A673 (cell line): Measurements from ENCODE around the gene SRPRA. TPM values are rescaled to one million over a fixed set of nuclear protein-coding genes. Genes with fewer than 3 reads are reported as not detected.

ENCODE experiments used
- BruUV-seq: library from RNA; stranded (reverse); fragments of 400-500 nt; replicated peaks from 2 replicates; lab custom pipeline; 2021; lab: Mats Ljungman, UMichigan
- CTCF ChIA-PET: fragments of 300-600 bp; sonication (Branson Sonifier 250); formaldehyde crosslinking; loops from one replicate; lab custom pipeline; 2022; ENCODE audit warnings: antibody characterized with exemption; lab: Charles Lee
- POLR2A ChIA-PET: fragments of 300-600 bp; sonication (Branson Sonifier 250); formaldehyde crosslinking; loops from one replicate; lab custom pipeline; 2022; ENCODE audit warnings: antibody characterized with exemption; ENCODE audit not compliant: low non-redundant PET; lab: Charles Lee
- DNase-seq: peaks from one replicate; pipeline ENCODE4 v3.0.0-alpha.2; 2015; ENCODE audit warnings: low spot score
- H3K27ac ChIP-seq: fragments of 200-600 bp; sonication (generic); 2 replicates; pipeline ENCODE4 v1.5.1; 2016; ENCODE audit warnings: mixed run types, low read depth, mild to moderate bottlenecking, mixed read lengths, antibody characterized with exemption, low read length; ENCODE audit not compliant: poor library complexity, severe bottlenecking
- H3K27me3 ChIP-seq: fragments of 200-600 bp; sonication (generic); replicated peaks from 2 replicates; pipeline ENCODE4 v1.6.1; 2017; ENCODE audit warnings: mixed run types, low read depth, mild to moderate bottlenecking, mixed read lengths, antibody characterized with exemption, low read length; ENCODE audit not compliant: insufficient read depth, poor library complexity
- H3K36me3 ChIP-seq: fragments of 200-600 bp; sonication (generic); 2 replicates; pipeline ENCODE4 v1.6.1; 2016; ENCODE audit warnings: mixed run types, mild to moderate bottlenecking, mixed read lengths, antibody characterized with exemption, low read length; ENCODE audit not compliant: insufficient read depth, poor library complexity, severe bottlenecking
- H3K4me1 ChIP-seq: fragments of 200-600 bp; sonication (generic); 2 replicates; pipeline ENCODE4 v1.6.1; 2017; ENCODE audit warnings: mixed run types, mild to moderate bottlenecking, mixed read lengths, antibody characterized with exemption, low read length; ENCODE audit not compliant: insufficient read depth, poor library complexity, severe bottlenecking
- H3K4me3 ChIP-seq: fragments of 200-600 bp; sonication (generic); 2 replicates; pipeline ENCODE4 v1.5.1; 2016; ENCODE audit warnings: low read depth, mixed run types, mild to moderate bottlenecking, mixed read lengths, low read length; ENCODE audit not compliant: poor library complexity, severe bottlenecking
- H3K9me3 ChIP-seq: fragments of 200-600 bp; sonication (generic); 2 replicates; pipeline ENCODE4 v1.6.1; 2016; ENCODE audit warnings: mixed run types, low read depth, mild to moderate bottlenecking, mixed read lengths, antibody characterized with exemption, low read length; ENCODE audit not compliant: poor library complexity, severe bottlenecking
- CTCF ChIP-seq: fragments of 300-800, 200-600 bp; sonication (generic); conservative IDR thresholded peaks from 2 replicates; pipeline ENCODE4 v1.5.1; 2017; ENCODE audit warnings: low read depth, mild to moderate bottlenecking, antibody characterized with exemption, low read length, moderate library complexity, mixed read lengths
- EZH2 ChIP-seq: fragments of 200-600 bp; sonication (generic); IDR thresholded peaks from 2 replicates; pipeline ENCODE4 v1.6.1; 2017; ENCODE audit warnings: borderline replicate concordance, low read depth, mild to moderate bottlenecking, mixed read lengths, antibody characterized with exemption, low read length; ENCODE audit not compliant: poor library complexity, severe bottlenecking
- intact Hi-C: fragments of 100-400 bp; cut with micrococcal nuclease; formaldehyde crosslinking; loops from one replicate; pipeline ENCODE4 v1.10.0; 2022; ENCODE audit not compliant: unreplicated experiment
- total RNA-seq: library from RNA; stranded (reverse); gene quantifications from 2 replicates; pipeline ENCODE4 v1.2.3, GENCODE V29; 2021

The SRPRA gene
- total RNA-seq, 1 experiment from 2014 or later, result 136 TPM

- H3K4me3 ChIP-seq, result no peak overlapping the region
- H3K4me1 ChIP-seq, result no peaks in the 10 kb centered on the region
- BruUV-seq, result no TSS peak
- H3K27ac ChIP-seq, result no peak overlapping the region
- DNase-seq, result no peak
- no peak for TF ChIP-seq CTCF
- TF ChIP-seq EZH2, result no peak
- no peaks in the 10 kb centered on the region for H3K36me3 ChIP-seq
- ChIA-PET CTCF (interaction anchor here (0.6 kb wide), 1 partner anchor 42 kb away, joined by 3 read pairs; the partner anchor contains the start of gene ST3GAL4), POLR2A (no interaction called here)
- no peaks in the 10 kb centered on the region for H3K9me3 ChIP-seq
- intact Hi-C loops, result loop anchor here (5.0 to 10.0 kb wide), 4 partner anchors 103 to 1033 kb away; no protein-coding TSS in a partner anchor
- no peaks in the 10 kb centered on the region for H3K27me3 ChIP-seq
Observed at GRCh38 chr11:126313826-126314225, 45.1 kb upstream of the SRPRA start.

GRCh38 chr11:126312961-126313360 is 44.3 kb upstream of the SRPRA start:
- Histone ChIP-seq H3K4me1 (no peaks in the 10 kb centered on the region), H3K9me3 (no peaks in the 10 kb centered on the region), H3K27ac (no peak overlapping the region), H3K36me3 (no peaks in the 10 kb centered on the region), H3K4me3 (no peak overlapping the region), H3K27me3 (no peaks in the 10 kb centered on the region)
- intact Hi-C loops, result loop anchor here (5.0 to 10.0 kb wide), 4 partner anchors 104 to 1034 kb away; no protein-coding TSS in a partner anchor
- POLR2A ChIA-PET, result no interaction called here
- TF ChIP-seq EZH2, result no peak
- no peak for TF ChIP-seq CTCF
- no TSS peak for BruUV-seq
- DNase-seq, result no peak
- CTCF ChIA-PET, result no interaction called here

GRCh38 chr11:126311401-126312291 is 43.0 kb upstream of the SRPRA start:
- H3K36me3 ChIP-seq, result no peaks in the 10 kb centered on the region
- peak overlapping the region; percentile 14 for H3K27ac ChIP-seq
- TF ChIP-seq EZH2 (no peak), CTCF (no peak)
- ChIA-PET POLR2A (no interaction called here), CTCF (interaction anchor here (1.4 to 1.5 kb wide), 3 partner anchors 18 to 169 kb away, joined by 5 to 31 read pairs (median 5); partner anchors contain the start of gene ST3GAL4)
- no peak for DNase-seq
- BruUV-seq, result no TSS peak
- no peaks in the 10 kb centered on the region for H3K4me1 ChIP-seq
- H3K27me3 ChIP-seq, result no peaks in the 10 kb centered on the region
- no peak overlapping the region for H3K4me3 ChIP-seq
- intact Hi-C loops, result loop anchor here (5.0 to 10.0 kb wide), 4 partner anchors 106 to 1036 kb away; no protein-coding TSS in a partner anchor
- H3K9me3 ChIP-seq, result no peaks in the 10 kb centered on the region
